Osteocyte (in vitro differentiated cells): ENCODE data around the gene ERGIC1. TPM values are rescaled to one million over a fixed set of nuclear protein-coding genes. Genes with fewer than 3 reads are reported as not detected.

Source experiments
- DNase-seq: peaks from one replicate; pipeline ENCODE4 v3.0.0; 2021; ENCODE audit warnings: mixed read lengths; ENCODE audit not compliant: unreplicated experiment; ENCODE audit errors: extremely low spot score
- H3K27ac Mint-ChIP-seq: one replicate; pipeline ENCODE4 v1.8.0; 2021; ENCODE audit warnings: mild to moderate bottlenecking, mixed read lengths; ENCODE audit not compliant: unreplicated experiment
- H3K27me3 Mint-ChIP-seq: one replicate; pipeline ENCODE4 v1.8.0; 2021; ENCODE audit warnings: mixed read lengths; ENCODE audit not compliant: unreplicated experiment
- H3K36me3 Mint-ChIP-seq: one replicate; pipeline ENCODE4 v1.8.0; 2021; ENCODE audit warnings: mixed read lengths; ENCODE audit not compliant: unreplicated experiment
- H3K4me1 Mint-ChIP-seq: one replicate; pipeline ENCODE4 v1.8.0; 2021; ENCODE audit warnings: mixed read lengths; ENCODE audit not compliant: unreplicated experiment
- H3K4me3 Mint-ChIP-seq: one replicate; pipeline ENCODE4 v1.8.0; 2021; ENCODE audit warnings: mild to moderate bottlenecking, moderate library complexity, mixed read lengths; ENCODE audit not compliant: unreplicated experiment
- H3K9me3 Mint-ChIP-seq: one replicate; pipeline ENCODE4 v1.8.0; 2021; ENCODE audit warnings: mixed read lengths; ENCODE audit not compliant: unreplicated experiment
- total RNA-seq: library from RNA; stranded (reverse); gene quantifications from 2 replicates; pipeline ENCODE4 v1.2.1, GENCODE V29; 2021
- TF ChIP-seq, protein P1 (sequence below): fragments of 200-600 bp; sonication (generic); IDR thresholded peaks from 2 replicates; pipeline ENCODE4 v1.5.0; 2021; ENCODE audit warnings: antibody characterized with exemption, mild to moderate bottlenecking, moderate library complexity

The ERGIC1 gene
- total RNA-seq, 1 donor from 2014 or later = 174 TPM

DNA sequence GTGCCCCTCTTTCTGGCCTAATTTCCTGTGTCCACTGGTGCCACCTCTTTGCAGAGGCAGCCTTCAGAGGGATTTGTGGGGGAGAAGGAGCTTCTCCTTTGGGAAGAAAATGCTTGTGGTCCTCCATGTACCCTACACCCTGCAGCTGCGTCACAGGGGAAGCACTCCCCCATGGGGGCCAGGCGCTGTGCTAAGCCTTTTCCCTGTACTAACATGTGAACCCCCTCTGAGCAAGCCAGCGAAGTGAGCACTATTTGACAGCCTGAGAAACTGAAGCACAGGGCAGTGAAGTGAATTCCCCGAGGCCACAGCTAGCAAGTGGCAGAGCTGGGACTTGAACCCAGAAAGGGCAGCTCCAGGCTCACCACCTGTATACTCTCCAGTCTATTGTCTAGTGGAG is 32.3 kb downstream of the ERGIC1 start:
- Mint-ChIP-seq H3K4me3 (no peak overlapping the region), H3K27me3 (no peaks in the 10 kb centered on the region), H3K36me3 (peaks cover under 1% of the 10 kb centered on the region), H3K9me3 (no peaks in the 10 kb centered on the region), H3K4me1 (peaks cover 42% of the 10 kb centered on the region), H3K27ac (no peak overlapping the region)
- TF ChIP-seq, protein P1, sequence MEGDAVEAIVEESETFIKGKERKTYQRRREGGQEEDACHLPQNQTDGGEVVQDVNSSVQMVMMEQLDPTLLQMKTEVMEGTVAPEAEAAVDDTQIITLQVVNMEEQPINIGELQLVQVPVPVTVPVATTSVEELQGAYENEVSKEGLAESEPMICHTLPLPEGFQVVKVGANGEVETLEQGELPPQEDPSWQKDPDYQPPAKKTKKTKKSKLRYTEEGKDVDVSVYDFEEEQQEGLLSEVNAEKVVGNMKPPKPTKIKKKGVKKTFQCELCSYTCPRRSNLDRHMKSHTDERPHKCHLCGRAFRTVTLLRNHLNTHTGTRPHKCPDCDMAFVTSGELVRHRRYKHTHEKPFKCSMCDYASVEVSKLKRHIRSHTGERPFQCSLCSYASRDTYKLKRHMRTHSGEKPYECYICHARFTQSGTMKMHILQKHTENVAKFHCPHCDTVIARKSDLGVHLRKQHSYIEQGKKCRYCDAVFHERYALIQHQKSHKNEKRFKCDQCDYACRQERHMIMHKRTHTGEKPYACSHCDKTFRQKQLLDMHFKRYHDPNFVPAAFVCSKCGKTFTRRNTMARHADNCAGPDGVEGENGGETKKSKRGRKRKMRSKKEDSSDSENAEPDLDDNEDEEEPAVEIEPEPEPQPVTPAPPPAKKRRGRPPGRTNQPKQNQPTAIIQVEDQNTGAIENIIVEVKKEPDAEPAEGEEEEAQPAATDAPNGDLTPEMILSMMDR = no peak
- DNase-seq = no peak

DNA sequence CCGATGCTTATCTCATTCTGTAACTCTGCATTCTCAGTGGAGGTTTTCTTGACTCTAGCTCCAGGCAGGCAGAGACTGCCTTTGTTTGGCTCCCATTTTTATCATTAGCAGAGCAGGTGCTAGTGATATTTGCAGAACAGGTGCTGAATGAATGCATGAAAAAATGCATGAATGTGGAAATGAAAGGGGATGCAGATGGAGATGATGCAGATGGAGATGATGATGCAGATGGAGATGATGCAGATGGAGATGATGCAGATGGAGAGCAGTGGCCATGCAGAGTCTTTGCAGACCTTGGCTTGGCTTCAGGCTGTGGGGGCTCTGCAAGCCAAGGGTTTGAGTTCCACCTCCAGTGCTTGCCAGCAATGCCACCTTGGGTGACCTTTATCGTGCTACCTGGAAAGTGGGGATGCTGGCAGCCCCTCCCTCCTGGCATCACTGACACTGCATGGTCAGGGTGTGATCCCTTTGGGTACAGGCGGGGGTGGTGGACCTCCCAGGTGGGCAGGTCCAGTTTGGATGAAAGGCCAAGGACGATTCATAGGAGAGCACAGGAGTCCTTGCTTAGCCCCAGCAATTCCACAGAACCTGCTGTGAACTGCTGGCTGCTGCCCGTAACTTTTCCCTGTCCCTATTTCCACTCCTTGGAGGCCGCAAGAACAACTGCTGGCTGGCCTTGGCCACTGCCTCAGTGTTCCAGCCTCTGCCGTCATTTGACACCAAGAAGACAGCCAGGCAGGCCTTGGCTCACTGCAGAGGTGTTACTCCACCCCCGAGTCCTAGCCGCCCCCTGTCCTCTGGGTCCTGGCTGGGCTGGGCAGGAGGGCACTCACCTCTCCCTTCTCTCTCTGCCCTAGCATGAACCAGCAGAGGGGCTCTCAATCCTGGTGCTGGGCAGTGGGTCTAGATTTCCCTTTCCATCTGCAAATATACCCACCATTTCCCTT is 33.0 kb downstream of the ERGIC1 start:
- H3K9me3 Mint-ChIP-seq = no peaks in the 10 kb centered on the region
- H3K27ac Mint-ChIP-seq = no peak overlapping the region
- peaks cover 36% of the 10 kb centered on the region for H3K4me1 Mint-ChIP-seq
- TF ChIP-seq, protein P1 = no peak
- no peaks in the 10 kb centered on the region for H3K36me3 Mint-ChIP-seq
- H3K4me3 Mint-ChIP-seq = no peak overlapping the region
- no peak for DNase-seq
- no peaks in the 10 kb centered on the region for H3K27me3 Mint-ChIP-seq

DNA sequence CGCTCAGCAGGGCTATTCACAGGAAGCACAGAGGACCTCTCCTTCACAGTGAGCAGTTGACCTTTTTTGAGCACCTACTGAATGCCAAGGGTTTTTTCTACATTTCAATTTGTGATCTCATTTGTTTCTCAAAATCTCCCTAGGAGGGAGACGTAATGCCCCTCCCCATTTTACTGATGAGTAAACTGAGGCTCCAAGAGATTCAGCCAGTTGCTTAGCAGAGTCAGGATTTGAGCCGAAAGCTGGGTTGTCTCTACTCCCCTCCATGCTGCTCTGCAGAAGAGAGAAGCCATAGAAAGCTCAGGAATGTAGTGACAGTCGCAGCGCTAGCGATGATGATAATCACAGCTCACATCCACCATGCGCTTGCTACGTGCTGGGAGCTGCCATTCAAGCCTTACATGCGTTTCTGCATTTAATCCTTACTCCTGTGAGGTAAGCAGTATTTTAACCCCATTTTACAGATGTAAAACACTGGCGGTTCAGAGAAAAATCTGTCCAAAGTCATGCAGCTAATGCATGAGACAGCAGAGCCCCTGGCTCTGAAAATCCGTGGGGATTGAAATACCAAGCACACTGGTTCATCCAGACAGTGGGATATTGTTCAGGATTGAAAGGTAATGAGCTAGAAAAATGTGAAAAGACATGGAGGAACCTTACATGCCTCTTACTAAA is 33.8 kb downstream of the ERGIC1 start:
- H3K36me3 Mint-ChIP-seq = no peaks in the 10 kb centered on the region
- H3K27ac Mint-ChIP-seq = no peak overlapping the region
- H3K27me3 Mint-ChIP-seq = no peaks in the 10 kb centered on the region
- H3K9me3 Mint-ChIP-seq = no peaks in the 10 kb centered on the region
- H3K4me3 Mint-ChIP-seq = peak overlapping the region; percentile 5
- TF ChIP-seq, protein P1 = no peak
- DNase-seq = no peak
- H3K4me1 Mint-ChIP-seq = peaks cover 28% of the 10 kb centered on the region

DNA sequence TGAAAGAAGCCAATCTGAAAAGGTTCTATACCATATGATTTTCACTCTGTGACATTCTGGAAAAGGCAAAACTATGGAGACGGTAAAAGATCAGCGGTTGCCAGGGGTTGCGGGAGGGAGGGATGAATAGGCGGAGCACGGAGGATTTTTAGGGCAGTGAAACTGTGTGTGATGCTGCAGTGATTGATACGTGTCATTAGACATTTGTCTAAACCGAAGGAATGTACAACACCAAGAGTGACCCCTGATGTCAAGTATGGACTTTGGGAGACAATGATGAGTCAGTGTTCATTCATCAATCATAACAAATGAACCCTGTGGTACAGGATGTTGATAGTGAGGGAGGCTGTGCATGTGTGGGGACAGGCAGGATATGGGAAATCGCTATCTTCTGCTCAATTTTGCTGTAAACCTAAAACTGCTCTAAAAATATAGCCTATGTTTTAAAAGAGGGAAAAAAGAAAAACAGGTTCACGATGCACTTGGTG is 34.4 kb downstream of the ERGIC1 start:
- H3K27me3 Mint-ChIP-seq = no peaks in the 10 kb centered on the region
- TF ChIP-seq, protein P1 = no peak
- H3K4me3 Mint-ChIP-seq = peak overlapping the region; percentile 15
- DNase-seq = no peak
- peaks cover 26% of the 10 kb centered on the region for H3K4me1 Mint-ChIP-seq
- H3K9me3 Mint-ChIP-seq = no peaks in the 10 kb centered on the region
- H3K36me3 Mint-ChIP-seq = no peaks in the 10 kb centered on the region
- H3K27ac Mint-ChIP-seq = no peak overlapping the region
